Central memory CD8-positive, alpha-beta T cell (primary cell): ENCODE measurements around the gene COX7B.

Experiments
- ATAC-seq: fragments of 150-1000 bp; cut with Tn5 transposase; replicated peaks from 2 replicates; pipeline ENCODE4 v1.10.0; 2022; ENCODE audit warnings: mild to moderate bottlenecking, moderate FRiP score, moderate number of reproducible peaks; ENCODE audit not compliant: poor library complexity, severe bottlenecking; ENCODE audit errors: extremely low read depth
- DNase-seq, 2 donors: peaks; one replicate each; pipeline ENCODE4 v3.0.0; 2021; ENCODE audit warnings: low spot score in 2 of 2
- H3K27ac Mint-ChIP-seq: one replicate; pipeline ENCODE4 v1.8.0; 2022; ENCODE audit warnings: low read depth, mild to moderate bottlenecking, moderate library complexity, mixed read lengths
- H3K27me3 Mint-ChIP-seq: one replicate; pipeline ENCODE4 v1.8.0; 2022; ENCODE audit warnings: mixed read lengths
- H3K36me3 Mint-ChIP-seq: one replicate; pipeline ENCODE4 v1.8.0; 2022; ENCODE audit warnings: mild to moderate bottlenecking, moderate library complexity, mixed read lengths; ENCODE audit not compliant: insufficient read depth
- H3K4me1 Mint-ChIP-seq: one replicate; pipeline ENCODE4 v1.8.0; 2022; ENCODE audit warnings: mixed read lengths
- H3K4me3 Mint-ChIP-seq: one replicate; pipeline ENCODE4 v1.8.0; 2022; ENCODE audit warnings: mild to moderate bottlenecking, moderate library complexity, mixed read lengths
- H3K9me3 Mint-ChIP-seq: one replicate; pipeline ENCODE4 v1.8.0; 2022; ENCODE audit warnings: mixed read lengths

The COX7B gene

GRCh38 chrX:77952173-77952572, 52.9 kb downstream of the COX7B start:
- Mint-ChIP-seq H3K9me3 (no peaks in the 10 kb centered on the region), H3K27ac (no peak overlapping the region), H3K36me3 (no peaks in the 10 kb centered on the region), H3K4me3 (no peak overlapping the region), H3K27me3 (no peaks in the 10 kb centered on the region), H3K4me1 (no peaks in the 10 kb centered on the region)
- no peak for DNase-seq
- ATAC-seq, result no peak

GRCh38 chrX:77953302-77953701, 54.0 kb downstream of the COX7B start:
- Mint-ChIP-seq H3K27ac (no peak overlapping the region), H3K4me3 (no peak overlapping the region), H3K9me3 (no peaks in the 10 kb centered on the region), H3K4me1 (peaks cover 11% of the 10 kb centered on the region), H3K36me3 (no peaks in the 10 kb centered on the region), H3K27me3 (no peaks in the 10 kb centered on the region)
- ATAC-seq, result no peak
- no peak for DNase-seq

- no peak for DNase-seq
- Mint-ChIP-seq H3K4me3 (no peak overlapping the region), H3K4me1 (peaks cover 12% of the 10 kb centered on the region), H3K36me3 (no peaks in the 10 kb centered on the region), H3K9me3 (no peaks in the 10 kb centered on the region), H3K27ac (no peak overlapping the region), H3K27me3 (no peaks in the 10 kb centered on the region)
- no peak for ATAC-seq
Measured at GRCh38 chrX:77953708-77954107, 54.4 kb downstream of the COX7B start.
